Epidermal melanocyte (primary cell): ENCODE results near the gene POMT1.
"Not testable (repeated sequence)": the region's sequence is repeated elsewhere in the genome, so short reads cannot be mapped to it uniquely, and the experiment has no call there.

ENCODE experiments used
- DNase-seq: peaks from one replicate; pipeline ENCODE4 v3.0.0; 2011; ENCODE audit warnings: low spot score; ENCODE audit not compliant: insufficient read length

Gene POMT1

DNA sequence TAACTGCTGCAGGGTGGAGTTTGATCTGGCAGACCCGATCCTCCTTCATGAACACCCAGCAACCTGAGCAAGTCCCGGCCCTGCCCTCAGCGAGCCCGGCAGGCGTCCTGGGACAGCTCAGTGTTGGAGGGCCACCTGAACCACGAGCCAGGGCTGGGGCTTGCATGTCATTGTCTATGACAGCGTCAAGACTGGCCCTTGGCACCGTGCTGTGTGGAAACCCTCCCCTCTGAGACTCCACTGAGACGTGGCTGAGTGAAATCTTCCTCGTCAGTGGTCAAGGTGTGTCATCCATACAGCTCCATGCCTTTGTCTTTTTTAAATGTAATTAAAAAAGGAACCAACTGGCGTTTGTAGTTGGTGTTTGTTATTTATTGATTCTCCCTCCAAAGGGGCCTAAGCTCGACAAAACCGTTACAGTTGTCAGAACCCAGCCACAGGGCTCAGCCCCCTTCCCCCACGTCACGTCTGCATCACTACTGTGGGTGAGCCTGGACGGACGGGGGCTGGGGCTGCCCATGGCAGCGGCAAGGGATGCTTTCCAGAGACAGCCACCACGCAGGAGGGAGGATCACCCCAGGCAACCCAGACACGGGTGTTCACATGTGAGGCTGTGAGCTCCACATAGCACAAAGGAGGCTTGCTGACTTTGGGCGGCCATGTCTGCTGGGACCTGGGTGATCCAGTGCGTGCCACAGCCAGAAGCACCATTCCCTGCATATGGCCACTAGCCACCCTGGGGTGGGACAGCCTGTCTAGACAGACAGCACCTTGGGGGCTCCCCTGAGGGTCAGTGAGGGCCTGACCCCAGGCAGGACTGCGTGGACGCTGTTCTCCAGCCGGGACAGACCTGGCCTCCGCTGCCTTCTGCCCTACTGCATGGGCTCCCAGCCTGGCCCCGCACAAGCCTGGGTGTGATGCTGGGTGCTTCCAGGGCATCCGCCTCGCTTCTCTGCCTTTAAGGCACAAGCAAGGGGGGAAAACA lies 21.0 kb downstream of the POMT1 start:
- no peak for DNase-seq

DNA sequence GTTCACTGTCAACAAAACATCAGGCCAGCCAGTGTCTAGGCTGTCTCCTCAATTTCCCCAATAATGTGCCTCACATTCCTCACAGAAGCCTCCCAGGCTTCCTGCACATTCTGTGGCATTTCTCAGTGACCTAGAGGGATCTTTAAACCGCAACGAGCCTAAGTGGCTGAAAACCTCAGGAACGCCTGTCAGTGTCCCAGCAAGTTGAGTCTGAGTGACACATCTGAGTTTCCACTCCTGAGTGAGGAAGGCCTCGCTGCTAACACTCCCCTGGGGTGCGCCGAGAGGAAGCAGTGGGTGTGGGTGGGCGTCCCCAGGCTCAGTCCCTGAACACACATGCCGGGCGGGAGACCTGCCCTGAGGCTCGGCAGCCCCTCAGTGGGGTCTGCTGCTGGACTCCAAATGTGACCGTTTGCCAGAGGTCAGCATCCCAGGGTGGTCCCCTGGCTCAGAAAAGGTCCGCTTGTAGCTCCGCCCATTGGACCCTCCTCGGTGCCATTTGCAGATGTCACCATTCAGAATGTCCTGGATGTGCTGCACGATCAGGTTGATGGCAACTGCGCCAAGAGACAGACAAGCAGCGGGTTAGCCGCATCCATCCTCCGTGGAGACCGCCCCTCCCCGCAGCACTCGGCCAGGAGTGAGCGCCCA lies 22.1 kb downstream of the POMT1 start:
- DNase-seq, result no peak

DNA sequence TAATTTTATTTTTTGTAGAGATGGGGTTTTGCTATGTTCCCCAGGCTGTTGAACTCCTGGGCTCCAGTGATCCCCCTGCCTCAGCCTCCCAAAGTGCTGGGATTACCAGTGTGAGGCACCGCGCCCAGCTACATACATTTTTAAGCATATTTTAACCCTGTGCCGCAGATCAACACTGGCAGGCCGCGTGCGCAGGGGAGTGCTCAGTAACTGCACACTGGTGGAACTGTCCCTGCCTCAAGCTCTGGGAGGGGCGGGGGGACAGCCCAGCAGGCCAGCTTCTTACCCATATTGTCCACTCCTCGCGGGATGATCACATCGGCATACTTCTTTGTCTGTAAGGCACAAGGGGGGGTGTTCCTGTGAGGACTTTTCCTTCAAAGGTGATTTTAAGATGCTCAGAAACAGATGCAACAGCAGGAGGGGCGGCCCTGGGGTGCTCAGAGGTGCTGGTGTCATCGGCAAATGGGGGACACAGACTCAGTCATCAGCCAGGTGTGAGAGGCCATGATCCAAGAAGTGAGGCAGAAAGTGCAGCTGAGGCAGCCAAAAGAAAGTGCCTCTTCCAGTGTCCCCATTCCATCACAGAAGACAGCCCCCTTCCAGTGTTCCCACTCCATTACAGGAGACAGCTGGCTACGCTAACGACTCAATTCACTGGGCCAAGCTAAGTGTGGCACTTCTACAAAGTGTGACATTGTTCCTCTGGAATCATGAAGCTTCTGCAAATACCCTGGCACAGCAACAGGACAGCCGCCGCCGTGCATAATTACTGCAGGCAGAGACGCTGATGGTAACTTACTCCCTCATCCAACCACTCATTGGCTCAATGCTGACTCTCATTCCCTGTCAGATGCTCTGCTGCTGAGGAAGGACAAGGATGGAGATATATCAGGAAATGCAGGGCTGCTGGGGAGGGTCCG lies 23.2 kb downstream of the POMT1 start:
- DNase-seq, result no peak

DNA sequence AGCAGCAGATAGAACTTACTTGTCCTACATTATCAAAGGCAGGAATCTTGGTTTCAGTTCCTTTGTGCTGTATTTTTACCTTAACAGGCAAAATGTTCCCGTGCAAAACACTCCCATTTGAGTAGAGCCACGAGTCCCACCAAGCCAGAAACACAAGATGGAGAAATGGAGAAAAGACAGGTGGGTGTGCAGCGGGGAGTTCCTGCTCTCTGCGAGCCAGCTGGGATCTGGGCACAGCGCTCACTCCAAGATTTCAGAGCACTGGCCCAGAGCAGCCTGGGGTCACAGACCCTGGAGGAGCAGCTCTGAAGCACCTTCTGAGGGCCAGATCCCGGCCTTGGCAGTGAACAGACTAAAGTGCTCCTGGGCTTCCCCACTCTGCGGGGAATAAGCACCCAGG lies 25.5 kb downstream of the POMT1 start:
- DNase-seq, result no peak

DNA sequence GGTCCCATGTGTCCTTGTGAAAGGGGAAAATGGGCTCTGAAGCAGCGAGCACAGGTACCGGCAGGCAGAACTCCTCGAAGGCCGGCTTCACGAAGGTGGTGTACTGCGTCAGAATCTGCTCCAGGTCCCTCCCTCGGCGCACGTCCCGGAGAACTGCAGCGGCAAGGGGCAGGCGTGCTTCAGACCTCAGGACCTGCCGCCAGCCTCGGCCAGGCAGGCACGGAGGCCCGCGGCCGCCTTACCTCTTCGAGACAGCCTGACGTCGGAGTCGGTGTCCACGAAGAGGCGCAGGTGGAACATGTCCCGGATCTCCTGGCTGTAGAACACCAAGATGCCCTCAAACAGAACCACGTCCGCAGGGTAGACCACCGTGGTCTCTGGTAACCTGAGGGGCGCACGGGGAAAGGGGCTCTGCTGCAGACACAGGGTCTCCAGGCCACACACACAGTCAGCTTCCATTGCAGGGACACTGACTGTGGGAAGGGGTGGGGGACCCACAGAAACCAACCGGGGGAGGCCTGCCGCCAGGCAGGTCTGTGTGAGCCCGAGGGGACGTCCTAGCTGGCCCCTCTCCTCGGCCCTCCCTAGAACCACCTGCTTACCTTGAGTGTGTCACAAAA lies 26.3 kb downstream of the POMT1 start:
- no peak for DNase-seq

DNA sequence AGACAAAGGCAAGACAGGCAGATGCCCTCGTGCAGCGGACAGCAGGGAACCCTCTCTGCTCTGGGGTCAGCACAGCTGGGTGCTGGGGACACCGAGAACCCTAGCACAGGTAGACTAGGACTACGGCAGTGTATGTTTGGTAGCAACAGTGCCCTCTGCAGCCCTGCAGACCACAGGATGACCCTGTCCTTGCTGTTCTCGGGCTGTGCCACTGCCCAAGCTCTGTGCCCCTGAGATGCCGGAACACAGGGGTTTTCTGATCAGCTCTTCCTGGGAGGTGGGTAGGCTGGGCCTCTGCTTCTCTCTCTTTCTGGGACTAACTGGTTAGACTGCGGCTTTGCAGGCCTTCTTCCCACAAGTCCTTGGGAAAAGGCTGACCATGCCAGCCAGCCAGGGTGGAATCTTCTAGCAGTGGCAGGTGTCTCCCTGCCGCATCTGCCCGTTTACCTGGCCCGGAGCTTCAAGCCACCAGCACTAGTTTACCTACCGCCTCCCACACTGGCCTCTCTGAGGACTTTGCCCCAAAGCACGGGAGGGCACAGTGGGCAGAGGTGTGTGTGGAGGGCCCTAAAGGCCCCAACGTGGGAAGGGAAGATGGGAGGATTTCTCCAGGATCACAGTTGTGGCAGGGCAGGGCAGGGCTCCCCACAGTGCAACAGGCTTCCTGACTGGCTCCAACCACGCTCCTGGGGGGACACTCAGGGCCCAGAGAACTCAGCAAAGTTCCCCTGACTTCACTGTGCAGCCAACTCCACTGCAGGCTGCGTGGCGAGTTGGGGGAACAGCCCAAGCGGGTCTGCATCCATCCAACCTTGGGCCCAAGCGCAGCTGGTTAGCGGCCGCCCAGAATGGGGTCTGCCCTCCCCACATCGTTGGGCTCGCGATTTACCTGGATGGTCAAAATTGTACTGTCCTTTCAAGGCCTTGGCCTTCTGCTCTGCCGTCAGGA lies 27.2 kb downstream of the POMT1 start:
- no peak for DNase-seq

DNA sequence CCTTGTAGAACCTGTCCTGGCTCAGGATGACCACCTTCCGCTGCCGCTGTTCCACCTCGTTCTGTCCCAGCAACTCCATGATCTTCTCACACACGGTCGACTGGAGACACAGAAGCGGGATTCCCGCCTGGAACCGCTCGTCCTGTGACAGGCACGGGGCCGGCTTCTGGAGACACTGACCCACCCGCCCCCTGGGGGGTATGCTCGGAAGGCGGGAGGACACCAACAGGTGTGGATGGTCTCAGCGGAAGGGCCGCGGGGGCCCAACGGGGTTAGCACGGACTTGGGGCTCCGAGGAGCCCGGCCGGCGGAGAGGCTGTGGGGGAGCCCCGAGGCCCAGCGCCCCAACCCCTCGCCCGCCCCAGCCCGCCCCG lies 27.8 kb downstream of the POMT1 start:
- peak; percentile 92 for DNase-seq

DNA sequence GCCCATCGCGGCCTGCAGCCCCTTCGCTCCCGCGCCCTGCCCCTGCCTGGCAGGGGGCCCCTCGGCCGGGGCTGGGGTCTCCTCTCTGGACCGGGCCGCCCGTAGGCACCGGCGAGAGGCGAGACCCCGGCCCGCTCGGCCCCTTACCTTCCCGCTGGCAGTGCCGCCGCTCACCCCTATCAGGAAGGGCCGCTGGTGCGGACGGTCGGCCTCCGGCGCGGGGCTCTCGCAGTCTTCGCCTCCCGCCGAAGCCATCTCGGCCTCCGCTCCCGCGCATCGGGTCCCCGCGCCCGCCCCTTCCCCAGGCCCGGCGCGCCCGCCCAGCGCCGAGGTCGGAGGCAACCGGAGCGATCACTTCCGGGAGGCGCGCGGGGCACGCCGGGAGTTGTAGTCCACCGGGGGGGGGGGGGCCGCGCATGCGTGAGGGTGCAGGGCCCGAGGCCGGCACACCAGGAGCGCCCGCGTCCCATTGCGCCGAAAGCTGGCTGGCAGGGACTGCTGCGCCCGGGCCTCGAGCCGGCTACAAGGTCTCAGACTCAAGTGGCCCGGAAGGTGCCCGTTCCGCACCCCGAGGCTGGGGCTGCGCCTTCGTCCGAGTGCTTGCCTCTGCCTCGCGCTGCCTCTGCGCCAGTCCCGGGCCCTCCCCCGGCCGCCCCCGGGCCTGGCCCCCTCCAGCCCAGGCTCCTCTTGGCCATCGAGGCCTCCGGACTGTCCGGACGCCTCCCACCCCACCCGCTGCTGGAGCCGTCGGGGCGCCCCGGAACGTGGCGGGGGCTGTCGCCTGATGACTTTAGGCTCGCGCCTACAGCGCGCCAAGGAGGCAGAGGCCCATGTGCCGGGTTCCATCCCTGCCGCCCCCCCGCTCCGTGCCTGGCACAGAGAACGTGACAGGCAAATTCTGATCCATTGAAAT lies 28.5 kb downstream of the POMT1 start, which contains the start of gene UCK1:
Gene UCK1, minus strand, starts transcription at position 344 of the 913 bp plus-strand sequence. Its CDS starts 89 bp downstream, at position 255.
- peak; percentile 98 for DNase-seq

DNA sequence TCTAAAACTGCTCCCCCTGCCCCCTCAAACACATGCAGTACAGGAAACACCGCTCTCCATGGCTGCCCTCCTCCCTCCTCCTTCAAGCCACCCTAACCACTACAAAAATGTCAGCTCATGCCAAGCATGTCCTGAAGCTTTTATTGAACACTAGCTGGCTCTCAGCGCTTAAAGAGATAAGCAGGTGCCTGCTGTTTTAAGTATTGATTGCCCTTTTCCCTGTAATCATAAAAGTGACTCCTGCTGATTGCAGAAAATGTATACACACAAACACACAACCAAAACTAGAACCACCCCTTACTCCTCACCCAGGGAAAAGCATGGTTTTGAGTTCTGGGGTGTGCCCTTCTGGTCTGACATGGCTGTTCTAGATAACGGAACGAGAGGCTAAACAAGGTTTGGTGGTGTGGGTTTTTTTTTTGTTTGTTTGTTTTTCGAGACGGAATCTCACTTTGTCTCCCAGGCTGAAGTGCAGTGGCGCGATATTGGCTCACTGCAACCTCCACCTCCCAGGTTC lies 32.1 kb downstream of the POMT1 start:
- DNase-seq, result no peak

DNA sequence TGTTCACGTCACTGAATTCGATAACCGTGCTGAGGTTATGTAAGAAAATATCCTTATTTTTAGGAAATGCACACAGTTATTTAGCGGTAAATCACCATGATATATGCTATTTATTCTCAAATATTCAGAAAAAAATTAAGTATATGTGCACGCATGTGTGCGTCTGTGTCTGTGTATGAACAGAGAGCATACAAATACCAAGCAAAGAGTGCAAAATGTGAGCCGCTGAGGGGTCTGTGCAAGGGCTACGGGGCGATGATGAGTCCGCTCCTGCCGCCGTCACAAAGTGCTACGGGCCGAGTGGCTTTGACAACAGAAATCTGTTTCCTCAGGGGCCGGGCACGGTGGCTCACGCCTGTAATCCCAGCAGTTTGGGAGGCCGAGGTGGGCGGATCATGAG lies 35.2 kb downstream of the POMT1 start:
- DNase-seq, result no peak

DNA sequence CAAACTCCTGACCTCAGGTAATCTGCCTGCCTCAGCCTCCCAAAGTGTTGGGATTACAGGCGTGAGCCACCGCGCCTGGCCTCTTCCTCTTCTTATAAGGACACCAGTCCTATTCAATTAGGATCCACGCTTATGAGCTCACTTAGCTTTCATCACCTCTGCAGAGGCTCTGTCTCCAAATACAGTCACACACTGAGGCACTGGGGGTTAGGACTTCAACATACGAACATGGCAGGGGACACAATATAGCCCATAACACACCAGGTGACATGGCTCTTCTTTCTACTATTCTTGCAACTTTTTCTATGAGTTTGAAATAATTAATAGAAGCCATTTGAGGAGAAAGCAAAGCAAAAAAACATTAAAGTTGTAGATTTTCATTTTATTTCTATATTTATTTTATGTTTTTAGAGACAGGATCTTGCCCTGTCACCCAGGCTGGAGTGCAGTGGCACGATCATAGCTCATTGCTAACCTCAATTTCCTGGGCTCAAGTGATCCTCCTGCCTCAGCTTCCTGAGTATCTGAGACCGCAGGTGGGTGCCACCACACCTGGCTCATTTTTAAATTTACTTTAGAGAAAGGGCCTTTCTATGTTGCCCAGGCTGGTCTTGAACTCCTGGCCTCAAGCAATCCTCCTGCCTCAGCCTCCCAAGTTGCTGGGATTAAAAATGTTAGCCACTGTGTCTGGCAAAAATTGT lies 36.7 kb downstream of the POMT1 start:
- DNase-seq, result no peak

DNA sequence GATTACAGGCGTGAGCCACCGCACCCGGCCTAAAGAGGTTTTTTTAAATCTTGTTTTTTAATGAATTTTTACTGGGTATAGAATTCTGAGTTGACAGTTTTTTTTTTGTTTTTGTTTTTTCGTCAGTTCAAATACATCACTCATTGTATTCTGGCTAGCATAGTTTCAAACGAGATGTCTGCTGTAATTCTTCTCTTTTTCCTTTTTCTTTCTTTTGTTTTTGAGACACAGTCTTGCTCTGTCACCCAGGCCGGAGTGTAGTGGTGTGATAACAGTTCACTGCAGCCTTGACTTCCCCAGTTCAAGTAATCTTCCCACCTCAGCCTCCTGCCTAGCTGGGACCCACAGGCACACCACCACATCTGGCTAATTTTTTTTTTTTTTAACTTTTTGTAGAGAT lies 40.4 kb downstream of the POMT1 start:
- no peak for DNase-seq

DNA sequence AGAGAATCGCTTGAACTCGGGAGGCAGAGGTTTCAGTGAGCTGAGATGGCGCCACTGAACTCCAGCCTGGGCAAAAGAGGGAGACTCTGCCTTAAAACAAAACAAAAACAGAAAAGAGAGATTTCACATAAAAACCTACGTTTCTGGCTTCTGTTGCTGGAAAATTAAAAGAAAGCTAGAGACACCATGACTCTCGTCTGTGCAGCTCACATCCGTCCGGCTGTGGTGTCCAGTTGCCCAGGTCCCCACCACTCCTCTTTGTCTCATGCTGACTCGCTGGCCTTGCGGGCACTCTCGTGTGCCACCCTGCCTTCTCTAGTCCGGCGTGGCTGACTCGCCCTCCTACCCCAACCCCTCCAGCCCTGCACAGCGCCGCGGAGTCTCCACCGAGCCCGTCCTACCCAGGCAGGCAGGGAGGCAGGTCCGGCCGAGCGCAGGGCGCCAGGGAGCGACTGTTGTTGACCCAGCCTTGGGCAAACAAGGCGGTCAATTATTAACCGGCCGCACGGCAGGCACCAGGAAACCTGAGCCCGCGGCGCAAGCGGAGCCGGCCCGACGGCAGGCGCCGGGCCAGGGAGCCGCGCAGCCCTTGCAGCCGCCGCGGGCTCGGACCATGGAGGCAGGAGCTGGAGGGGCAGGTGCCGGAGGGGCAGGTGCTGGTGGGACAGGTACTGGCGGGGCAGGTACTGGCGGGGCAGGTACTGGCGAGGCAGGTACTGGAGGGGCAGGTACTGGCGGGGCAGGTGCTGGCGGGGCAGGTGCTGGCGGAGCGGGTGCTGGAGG lies 42.5 kb downstream of the POMT1 start, which contains the start of gene PRRT1B:
Gene PRRT1B, plus strand, starts transcription at position 521 of the 783 bp plus-strand sequence. Its CDS starts 93 bp downstream, at position 614.
- no peak for DNase-seq

DNA sequence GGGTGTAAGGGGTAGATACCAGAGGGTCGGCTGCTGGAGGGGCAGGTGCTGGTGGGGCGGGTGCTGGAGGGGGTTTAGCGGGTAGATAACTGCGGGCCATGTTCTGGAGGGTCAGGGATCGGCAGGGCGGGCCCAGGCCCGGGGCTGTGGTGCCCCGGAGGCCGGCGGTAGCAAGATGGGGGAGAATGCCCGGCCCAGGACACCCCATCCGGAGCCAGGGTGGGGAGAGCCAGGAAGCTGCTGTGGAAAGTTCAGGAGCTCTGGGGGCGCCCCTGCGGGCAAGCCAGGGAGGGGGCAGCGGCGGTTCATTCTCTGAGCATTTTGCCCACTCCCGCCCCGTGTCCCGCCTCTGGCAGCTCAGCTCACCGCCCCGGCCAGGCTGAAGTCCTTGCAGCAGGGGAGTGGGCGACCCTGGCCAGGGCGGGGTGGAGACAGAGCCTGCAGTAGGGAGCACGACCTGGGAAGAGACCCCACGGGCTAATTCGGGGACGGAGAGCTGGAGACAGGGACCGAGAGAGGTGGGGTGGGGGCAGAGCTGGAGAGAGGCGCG lies 43.1 kb downstream of the POMT1 start:
- no peak for DNase-seq

DNA sequence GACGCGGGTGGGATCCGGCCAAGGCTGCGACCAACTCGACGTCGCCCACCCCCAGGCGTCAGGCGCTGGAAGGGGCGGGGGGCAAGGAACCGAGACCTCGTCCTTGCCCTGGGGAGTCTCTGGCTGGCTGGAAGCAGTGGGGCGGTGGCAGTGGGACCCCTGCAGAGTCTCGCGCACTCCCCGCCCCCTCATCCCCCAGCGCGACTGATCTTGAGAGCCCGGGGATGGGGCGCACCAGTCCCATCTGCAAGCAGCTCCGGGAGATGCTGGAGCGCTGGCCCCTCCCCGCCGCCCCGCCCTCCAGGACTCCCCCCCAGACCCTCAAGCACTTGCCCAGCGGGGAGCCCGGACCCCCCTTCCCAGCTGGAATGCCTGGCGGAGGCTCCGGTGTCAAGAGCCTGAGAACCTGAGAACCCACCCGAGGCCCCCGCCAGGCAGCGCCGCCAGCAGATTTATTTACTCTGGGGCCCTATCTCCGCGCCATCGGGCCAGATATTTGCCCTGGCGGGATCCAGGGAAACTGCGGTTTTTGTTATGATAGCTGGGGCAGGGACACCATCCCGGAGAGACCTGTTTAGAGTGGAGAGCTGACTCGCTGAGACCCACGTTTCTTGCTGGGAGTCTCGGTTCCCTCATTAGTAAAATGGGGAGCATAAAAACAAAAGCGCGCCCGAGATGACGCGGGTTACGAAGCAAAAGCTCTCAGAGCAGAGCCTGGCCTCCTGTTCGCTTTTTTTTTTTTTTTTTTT lies 43.8 kb downstream of the POMT1 start:
- no peak for DNase-seq

DNA sequence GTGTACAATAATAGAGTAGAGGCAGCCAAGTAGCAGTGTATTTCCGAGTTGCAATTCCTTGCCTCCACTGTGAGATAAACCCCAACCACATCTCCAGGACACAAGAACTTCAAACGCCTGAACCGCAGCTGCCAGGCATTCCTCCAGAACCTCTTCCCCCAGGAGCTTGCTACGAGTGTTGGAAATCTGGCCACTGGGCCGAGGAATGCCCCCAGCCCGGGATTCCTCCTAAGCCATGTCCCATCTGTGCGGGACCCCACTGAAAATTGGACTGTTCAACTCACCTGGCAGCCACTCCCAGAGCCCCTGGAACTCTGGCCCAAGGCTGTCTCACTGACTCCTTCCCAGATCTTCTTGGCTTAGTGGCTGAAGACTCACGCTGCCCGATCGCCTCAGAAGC lies 46.5 kb downstream of the POMT1 start:
- not testable (repeated sequence) for DNase-seq
